NCI-H1092 treated with DMSO at 0.1 percent for 48 hours (cell line): Measurements from ENCODE around the gene FMN2.
A peak's percentile ranks its signal among the peaks of the same experiment; 100 is the strongest.
"Not testable (repeated sequence)": the region's sequence is repeated elsewhere in the genome, so short reads cannot be mapped to it uniquely, and the experiment has no call there.

Experiments used
- DNase-seq: peaks from one replicate; lab custom pipeline; 2025; lab: John Stamatoyannopoulos, UW

FMN2 gene

GRCh38 chr1:240254778-240255291 is 163.2 kb downstream of the FMN2 start:
- no peak for DNase-seq

DNA sequence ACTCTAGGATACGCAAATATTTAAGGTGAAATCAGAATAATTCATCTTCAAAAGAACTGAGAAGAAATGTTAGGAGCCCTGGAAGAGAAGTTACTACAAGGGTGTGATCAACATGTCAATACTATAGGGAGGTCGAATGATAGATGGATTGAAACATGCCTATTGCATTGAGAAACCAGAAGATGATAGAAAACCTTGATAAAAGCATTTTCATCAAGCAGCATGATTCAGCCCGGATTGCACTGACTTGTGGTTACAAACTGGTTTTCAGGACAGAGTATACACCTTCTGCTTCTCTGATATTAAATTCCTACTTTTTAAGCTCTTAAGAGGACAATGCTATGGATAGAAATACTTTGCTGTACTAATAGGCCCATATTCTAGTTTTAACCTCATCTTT is 164.2 kb downstream of the FMN2 start:
- no peak for DNase-seq

DNA sequence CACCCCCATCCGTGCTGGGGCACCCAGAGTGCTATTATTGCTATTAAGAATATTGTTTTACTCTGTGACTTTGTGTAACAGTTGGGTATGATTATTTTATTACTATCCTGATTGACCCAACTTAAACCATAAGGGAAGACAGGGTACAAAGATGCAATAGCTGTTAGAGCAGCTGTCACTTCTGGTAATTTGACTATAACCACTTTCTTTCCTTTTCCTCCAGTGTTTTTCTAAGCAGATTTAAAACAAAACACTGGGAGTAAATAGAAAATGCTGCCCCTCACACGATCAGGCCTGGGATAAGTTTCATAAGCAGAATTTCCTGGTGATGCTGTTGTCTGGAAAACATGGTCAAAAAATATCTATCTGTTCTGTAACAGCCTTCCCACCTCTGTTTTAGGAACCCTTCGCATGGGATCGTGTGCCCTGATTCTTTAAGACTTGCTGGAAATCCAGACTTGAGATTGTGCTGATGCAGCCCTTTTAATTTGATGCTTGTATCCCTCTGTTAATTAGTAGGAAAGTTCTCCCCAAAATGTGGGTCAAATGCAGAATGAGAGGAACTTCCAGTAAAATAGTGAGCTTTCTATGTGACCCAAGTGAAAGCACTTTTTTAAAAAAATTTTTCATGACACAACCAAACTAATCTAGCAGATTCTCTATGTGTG is 165.3 kb downstream of the FMN2 start:
- no peak for DNase-seq

DNA sequence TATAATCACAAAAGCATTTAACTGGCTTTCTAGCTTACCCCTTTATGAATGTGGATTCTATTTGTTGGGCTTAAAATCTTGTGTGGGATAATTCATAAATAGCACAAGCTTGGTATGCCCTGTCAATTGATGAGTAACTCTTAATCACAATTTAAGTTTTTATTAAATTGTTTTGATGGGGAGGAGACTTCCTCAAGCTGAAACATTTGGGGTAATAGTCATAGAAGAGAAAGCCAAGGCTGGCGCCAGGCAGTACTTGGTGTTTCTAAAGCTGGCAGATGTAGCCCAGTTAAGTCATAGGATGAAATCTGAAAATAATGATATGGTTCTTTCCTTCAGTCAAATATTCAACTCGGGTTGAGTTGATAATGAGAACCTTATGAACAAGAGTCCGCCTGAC is 167.2 kb downstream of the FMN2 start:
- DNase-seq = no peak

DNA sequence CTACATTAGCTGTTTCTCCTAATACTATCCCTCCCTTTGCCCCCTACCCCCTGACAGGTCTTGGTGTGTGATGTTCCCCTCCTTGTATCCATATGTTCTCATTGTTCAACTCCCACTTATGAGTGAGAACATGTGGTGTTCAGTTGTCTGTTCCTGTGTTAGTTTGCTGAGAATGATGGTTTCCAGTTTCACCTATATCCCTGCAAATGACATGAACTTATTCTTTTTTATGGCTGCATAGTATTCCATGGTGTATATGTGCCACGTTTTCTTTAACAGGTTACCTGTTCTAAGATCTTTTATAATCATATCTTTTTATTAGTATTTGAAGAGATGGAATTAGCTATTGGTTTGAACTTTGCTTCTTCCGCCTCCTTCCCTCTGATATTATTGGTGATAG is 172.8 kb downstream of the FMN2 start:
- DNase-seq = not testable (repeated sequence)

DNA sequence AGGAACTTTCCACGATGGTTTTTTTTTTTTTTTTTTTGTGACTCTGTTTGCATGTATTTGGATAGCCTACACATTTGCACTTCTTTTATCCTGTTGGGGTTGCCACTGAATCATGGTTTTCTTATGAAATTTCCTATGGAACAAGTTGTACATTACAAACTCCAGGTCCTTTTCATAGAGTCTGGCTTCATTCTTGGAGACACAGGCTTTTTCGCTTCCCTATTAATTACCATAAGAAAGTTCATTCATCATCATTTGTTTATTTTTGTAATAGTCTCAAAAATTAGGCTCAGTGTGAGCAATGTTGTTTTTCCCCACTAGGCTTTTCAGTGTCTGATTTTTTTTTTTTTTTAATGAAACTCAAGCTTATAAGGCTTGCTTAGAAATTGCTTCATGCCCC is 179.4 kb downstream of the FMN2 start:
- no peak for DNase-seq

DNA sequence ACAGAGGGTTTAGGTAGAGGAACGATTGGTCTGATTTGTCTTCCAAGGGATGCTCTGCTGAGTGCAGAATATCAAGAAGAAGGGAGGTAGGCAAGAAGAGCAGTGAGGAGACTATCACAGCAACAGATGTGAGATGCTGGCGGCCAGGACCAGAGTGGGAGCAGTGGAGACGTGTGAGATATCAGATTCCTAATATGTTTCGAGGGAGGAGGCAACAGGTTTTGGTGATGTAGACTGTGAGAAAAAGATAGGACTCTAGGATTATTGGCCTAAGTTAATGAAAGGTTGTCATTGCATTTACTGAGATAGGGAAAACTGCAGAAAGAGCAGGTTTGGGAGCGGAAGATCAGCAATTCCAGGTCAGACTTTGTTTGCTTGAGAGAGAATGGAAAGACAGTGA is 182.9 kb downstream of the FMN2 start:
- no peak for DNase-seq

- not testable (repeated sequence) for DNase-seq
Observed at GRCh38 chr1:240275219-240275618, 183.5 kb downstream of the FMN2 start.

DNA sequence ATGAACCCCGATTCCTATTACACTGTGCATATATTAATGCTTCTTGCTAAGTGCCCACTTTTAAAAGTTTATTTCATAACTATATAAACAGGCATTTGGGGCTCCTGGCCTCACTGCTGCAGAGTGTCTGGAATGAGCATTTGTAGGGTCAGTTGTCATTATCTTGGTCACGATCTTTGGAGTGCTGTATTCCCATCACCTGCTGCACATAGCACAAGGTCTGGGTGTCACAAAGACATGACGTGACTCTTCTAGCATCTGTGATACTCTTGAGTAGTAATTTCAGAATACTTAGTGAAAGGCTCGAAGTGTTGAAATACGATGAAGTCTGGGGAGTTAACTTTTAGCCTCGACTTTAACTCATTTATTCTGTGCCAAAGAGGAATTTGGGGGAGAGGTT is 186.4 kb downstream of the FMN2 start:
- no peak for DNase-seq

GRCh38 chr1:240280560-240281322 is 189.1 kb downstream of the FMN2 start:
- peak; percentile 52 for DNase-seq

GRCh38 chr1:240282061-240282830 is 190.6 kb downstream of the FMN2 start:
- no peak for DNase-seq

DNA sequence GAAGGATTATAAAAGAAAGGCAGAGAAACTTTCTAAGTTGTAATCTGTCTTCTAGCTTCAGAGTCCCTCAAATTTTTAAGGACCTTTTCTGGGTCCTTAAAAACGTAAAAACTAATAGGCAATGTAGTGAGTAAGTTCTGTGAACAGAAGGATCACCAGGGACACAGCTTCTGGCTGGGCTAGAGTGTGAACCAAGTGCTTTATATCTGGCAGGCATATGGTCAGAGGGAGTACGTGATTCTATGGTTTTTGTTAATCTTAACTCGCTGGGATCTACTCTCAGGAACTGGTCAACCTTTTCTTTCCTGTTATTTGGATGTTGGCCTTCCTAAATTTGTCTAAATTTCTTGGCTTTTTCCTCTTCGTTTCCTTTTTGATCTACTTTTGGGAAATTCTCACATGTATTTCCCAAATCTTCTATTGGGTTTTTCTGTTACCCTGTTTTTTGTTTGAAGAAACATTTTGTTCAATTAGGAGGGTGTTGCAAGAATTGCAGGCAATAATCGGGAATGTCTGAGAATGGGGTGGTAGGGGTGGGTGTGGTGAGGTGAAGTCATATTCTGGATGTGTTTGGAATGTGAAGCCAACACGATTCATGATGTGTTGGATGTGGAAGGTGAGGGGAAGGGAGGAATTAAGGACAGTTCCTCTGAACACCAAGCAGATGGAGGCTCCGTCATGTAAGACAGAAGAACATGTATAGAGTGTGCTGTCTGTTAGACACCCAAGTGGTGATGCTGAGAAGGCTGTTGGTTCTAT is 193.2 kb downstream of the FMN2 start:
- DNase-seq = no peak

DNA sequence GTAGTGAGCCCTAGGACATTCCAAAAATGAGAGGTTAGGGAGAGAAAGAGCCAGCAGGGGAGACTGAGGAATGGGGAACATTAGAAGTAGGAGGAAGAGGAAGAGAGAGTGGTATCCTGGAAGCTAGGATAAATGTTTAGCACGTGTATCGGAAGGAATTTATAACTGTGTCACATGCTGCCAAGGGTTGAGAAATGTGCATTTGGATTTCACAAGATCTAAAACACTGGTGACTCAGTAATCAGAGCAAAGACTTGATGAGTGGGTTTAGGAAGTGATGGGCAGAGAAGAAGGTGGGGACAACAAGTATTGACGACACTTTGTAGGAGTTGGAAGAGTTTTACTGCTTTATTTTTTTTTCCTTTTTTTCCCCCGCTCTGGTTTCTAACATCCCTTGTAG is 193.9 kb downstream of the FMN2 start:
- no peak for DNase-seq

- no peak for DNase-seq
Observed at GRCh38 chr1:240287722-240288121, 196.0 kb downstream of the FMN2 start.

- peak; percentile 6 for DNase-seq
Observed at GRCh38 chr1:240293706-240294105, 202.0 kb downstream of the FMN2 start.

GRCh38 chr1:240294566-240294965 is 202.9 kb downstream of the FMN2 start:
- DNase-seq = no peak

DNA sequence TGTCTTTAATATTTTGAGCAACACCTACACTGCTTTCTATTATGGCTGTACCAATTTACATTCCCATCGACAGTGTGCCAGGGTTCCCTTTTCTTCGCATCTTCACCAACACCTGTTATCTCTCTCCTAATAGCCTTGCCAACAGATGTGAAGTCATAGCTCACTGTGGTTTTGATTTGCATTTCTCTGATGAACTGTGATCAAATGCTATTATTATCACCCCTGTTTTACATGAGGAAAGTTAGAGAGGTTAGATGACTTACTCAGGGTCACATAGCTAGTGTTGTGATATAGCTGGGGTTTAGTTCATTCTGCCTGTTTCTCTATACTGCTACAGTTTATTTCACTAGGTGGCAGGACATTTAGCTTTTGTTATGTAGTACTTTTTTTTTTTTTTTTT is 204.1 kb downstream of the FMN2 start:
- DNase-seq = no peak

GRCh38 chr1:240304466-240304865 is 212.8 kb downstream of the FMN2 start:
- no peak for DNase-seq

- DNase-seq = no peak
Observed at GRCh38 chr1:240306673-240307072, 215.0 kb downstream of the FMN2 start.

- DNase-seq = no peak
Observed at GRCh38 chr1:240308096-240308495, 216.4 kb downstream of the FMN2 start.

- no peak for DNase-seq
Observed at GRCh38 chr1:240309769-240310168, 218.1 kb downstream of the FMN2 start.
